ENCODE results near the gene ACTL7A.
A peak's percentile ranks its signal among the peaks of the same experiment; 100 is the strongest.
"Not testable (repeated sequence)": the region's sequence is repeated elsewhere in the genome, so short reads cannot be mapped to it uniquely, and the experiment has no call there.

ACTL7A gene

DNA sequence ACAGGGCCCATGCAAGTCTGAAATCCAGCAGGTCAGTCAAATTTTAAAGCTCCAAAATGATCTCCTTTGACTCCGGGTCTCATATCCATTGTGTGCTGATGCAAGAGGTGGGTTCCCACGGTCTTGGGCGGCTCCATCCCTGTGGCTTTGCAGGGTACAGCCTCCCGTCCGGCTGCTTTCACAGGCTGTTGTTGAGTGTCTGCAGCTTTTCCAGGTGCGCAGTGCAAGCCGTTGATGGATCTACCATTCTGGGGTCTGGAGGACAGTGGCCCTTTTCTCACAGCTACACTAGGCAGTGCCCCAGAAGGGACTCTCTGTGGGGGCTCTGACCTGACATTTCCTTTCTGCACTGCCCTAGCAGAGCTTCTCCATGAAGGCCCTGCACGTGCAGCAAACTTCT lies 13.8 kb upstream of the ACTL7A start:
- FAIRE-seq; DNase-seq (ENCODE audit: low spot score): not testable (repeated sequence)

- DNase-seq (ENCODE audit: low spot score) (no peak), FAIRE-seq (no peak)
Observed at GRCh38 chr9:108850293-108850897, 11.7 kb upstream of the ACTL7A start.

DNA sequence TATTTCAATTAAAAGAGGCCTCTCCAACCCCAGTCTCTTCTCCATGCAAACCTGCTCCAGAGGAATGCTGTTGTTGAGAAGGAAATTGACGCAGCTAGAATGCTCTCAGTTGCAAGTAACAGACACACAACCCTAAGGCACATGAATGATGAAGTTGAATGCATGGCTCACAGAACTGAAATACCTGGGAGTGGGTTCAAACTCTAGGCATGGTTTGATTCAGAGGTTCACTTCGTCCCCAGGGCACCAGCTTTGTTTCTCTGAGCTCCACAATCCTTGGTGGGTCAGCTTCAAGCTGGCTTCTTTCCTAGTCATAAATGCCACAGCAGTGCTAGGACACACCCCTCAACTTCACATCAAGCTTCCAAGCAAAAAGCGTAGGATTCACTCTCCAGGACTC lies 10.9 kb upstream of the ACTL7A start:
- DNase-seq (ENCODE audit: low spot score) (no peak), FAIRE-seq (no peak)

GRCh38 chr9:108852079-108852478 lies 10.0 kb upstream of the ACTL7A start:
- DNase-seq (ENCODE audit: low spot score): no peak
- no peak for FAIRE-seq

DNA sequence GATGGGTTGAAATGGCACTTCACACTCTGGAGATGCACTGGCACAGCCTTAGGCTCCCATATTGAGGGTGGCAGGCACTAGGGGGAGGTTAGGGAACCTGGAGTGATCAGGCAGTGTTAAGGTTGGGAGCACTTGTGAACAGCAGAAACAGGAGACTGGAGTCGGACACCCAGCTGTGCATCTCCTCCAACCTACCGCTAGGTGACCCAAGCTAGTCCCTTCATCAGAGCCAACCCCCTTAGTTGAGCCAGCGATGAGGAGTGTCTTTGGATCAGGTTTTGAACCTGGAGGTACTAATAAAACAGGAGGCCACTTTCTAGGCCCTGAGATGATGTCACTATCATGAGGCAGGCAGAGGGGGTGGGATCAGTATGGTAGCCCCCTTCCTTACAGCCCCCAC lies 8.0 kb upstream of the ACTL7A start:
- FAIRE-seq (no peak), DNase-seq (ENCODE audit: low spot score) (no peak)

DNA sequence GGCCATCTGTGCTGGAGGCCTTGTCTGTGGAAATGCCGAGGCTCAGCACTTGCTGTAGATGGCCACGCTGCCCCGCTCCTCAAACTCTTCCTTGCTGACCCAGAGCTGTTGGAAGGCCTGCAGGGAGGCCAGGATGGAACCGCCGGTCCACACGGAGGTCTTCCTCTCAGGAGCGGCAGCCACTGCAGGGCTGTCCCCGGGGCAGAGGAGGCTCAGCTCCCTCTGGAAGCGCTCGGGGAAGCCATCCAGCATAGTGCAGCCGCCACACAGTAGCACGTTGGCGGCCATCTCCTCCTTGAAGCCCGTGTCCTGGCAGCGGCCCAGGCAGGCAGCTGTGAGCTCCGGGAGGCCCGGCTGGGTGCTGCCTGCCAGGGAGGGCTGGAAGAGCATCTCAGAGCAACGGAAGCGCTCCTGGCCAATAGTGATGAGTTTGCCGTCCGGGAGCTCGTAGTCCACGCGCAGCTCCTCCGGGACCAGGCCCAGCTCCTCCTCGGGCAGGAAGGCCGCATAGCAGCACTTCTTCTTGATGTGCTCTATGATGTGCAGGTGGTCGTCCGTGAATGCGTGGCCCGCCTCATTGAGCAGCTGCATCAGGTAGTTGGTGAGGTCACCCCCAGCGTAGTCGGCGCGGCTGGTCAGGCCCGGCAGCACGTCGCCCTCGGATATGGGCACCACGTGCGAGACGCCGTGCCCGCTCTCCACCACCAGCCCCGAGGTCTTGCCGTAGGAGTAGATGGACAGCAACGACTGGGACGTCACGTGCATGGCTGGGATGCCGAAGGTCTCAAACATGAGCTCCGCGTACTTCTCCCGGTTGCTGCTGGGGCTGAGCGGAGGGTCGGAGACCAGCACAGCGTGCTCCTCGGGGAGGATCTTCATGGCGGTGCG lies 7.2 kb upstream of the ACTL7A start:
- FAIRE-seq: no peak
- DNase-seq (ENCODE audit: low spot score): no peak

GRCh38 chr9:108855529-108855886 lies 6.6 kb upstream of the ACTL7A start:
- FAIRE-seq (no peak), DNase-seq (ENCODE audit: low spot score) (no peak)

DNA sequence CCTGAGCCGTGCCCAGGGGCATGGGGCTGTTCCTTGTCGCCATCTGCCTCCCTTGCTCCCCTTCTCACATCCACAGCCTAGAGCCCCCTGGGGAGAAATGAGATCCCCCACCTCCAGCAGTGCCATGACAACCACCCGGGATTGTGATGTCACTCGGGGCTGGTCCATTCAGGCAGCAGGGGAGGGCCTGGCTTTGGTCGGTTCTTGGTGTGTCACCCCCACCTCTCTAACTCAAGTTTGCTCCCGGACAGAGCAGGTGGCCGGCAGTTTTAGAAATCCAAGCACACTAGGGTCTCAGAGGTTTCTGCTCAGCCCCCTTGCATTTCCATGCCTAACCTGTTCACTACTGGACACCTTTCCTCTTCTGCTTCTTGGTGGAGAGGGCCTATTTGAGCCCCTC lies 6.2 kb upstream of the ACTL7A start, which contains the start of gene ACTL7B:
ACTL7B (minus strand) TSS at position 99 of the 400 bp plus-strand sequence; CDS start at position 43, 56 bp downstream.
- FAIRE-seq: no peak

DNA sequence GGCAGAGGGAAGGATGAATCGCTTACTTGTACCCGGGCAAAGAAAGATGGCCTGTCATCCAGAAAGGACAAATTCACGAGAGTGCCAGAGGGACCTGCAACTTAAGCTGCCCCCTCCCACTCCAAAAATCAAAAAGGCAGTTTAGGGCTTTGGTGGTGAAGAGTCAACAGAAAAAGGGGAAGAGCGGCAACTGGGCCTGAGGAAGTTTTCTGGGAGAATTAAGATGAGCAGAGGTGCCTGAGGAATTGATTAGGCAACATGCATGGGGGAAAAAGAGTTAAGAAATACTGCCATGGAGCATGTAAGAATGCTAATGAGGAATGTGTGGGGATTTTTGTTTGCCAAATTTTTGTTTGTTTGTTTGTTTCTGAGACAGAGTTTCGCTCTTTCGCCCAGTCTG lies 4.5 kb upstream of the ACTL7A start:
- no peak for FAIRE-seq
- DNase-seq (ENCODE audit: low spot score): no peak

More for the DNA sequence above, 6.2 kb upstream of the ACTL7A start, which contains the start of gene ACTL7B:
- DNase-seq (ENCODE audit: low spot score): no peak

DNA sequence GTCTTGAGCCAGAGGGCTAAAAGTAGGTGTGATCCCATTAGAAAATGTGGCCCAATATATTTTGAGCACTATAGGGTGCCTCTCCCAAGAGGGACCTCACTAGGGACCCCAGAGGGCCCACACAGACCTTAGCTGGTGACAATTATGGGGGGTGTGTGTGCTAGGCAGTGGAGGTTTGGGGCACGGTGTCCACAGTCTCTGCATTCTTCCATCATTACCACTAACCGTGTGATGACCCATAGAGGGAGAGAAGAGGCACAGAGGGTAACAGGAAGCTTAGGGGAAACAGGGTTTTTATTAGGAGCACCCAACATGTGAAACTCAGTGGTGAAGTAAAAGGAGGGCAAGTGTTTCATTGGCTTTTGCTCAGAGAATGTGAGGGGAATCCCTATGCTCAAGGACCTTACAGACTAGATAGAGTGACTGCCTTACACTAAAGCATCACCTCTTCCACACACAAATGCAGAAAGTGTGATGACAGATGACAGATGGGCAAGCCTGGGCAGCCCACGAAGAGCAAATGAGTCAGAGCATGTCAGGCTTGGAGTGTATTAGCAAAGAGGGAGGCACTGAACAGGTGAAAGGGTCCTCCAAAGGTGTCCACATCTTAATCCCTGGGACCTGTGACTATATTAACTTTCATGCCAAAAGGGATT lies 2.5 kb upstream of the ACTL7A start:
- DNase-seq (ENCODE audit: low spot score) (no peak), FAIRE-seq (no peak)

GRCh38 chr9:108860354-108860753 lies 1.7 kb upstream of the ACTL7A start:
- DNase-seq (ENCODE audit: low spot score): no peak
- FAIRE-seq: no peak

GRCh38 chr9:108860764-108861163 lies 1.3 kb upstream of the ACTL7A start:
- no peak for FAIRE-seq
- no peak for DNase-seq (ENCODE audit: low spot score)

DNA sequence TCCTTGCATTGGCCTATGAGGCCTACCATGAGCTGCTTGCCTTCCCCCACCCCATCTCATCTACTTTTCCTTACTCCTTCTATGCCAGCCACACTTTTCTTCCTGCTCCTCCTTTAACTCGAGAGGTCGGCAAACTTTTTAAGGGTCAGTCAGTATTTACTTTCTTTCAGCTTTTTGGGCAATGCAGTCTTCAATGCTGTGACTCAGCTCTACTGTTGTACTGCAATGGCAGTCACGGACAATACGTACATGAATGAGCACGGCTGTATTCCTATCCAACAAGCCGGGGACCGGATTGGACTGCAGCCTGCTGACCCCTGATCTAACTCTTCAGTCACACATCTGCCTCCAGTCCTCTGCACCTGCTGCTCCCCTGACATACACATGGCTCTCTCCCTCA lies 602 bp upstream of the ACTL7A start:
- FAIRE-seq: no peak
- no peak for DNase-seq (ENCODE audit: low spot score)

GRCh38 chr9:108863891-108864290 lies 1.8 kb downstream of the ACTL7A start:
- no peak for FAIRE-seq
- no peak for DNase-seq (ENCODE audit: low spot score)

DNA sequence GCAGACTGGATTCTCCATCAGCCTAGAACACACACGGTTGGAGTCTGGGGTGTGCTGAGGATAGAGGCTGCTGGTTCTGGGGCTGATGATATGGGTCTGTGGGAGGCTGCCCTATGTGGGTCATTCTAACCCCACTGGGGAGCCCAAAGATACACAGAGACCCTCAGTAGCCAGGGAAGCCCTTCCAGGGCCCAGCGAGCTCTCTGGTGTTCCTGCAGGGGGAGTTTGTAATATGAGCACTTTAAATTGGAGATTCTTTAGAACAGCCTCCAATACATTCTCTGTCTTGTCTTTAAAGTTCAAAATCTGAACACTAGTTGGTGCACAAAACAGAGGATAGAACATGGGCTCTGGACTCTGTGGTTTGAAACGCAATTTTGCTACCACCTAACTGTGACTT lies 2.4 kb downstream of the ACTL7A start:
- no peak for DNase-seq (ENCODE audit: low spot score)
- no peak for FAIRE-seq

DNA sequence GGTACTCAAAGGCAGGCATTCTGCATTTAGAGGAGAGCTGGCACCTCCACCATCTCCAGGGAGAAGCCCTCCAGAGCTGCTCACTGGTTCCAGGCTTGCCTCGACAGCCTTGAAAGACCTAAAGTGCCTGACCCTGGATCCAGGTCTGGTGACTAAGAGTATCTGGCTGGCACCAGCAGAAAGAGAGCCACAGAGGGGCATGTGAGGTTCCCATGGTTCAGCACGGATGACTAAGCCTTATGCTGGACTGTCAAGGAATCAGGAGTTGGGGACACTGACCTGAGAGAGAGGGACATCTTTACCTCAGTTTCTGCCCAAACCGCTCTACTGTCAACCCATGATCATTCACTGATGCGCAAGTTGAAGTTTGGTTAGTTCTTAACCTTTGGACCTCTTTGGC lies 3.0 kb downstream of the ACTL7A start:
- DNase-seq (ENCODE audit: low spot score) (no peak), FAIRE-seq (no peak)

DNA sequence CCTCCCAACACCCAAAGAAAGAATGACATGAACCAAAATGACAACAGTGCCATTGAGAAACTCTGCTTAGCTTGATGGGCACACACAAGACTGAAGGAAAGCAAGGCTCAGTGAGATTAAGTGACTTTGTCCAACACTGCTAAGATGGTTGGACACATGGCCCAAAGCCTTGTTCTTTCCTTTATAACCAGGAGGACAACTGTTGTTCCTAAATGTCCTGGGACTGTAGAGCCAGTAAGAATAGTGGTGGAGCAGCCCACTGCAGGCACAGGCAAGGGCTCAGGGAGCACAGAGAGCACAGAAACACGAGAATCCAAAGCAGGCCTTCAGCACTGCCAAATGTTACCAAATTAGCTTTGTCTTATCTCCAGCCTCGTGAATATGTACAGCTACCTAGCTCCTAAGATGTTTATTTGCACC lies 3.9 kb downstream of the ACTL7A start:
- no peak for FAIRE-seq
- no peak for DNase-seq (ENCODE audit: low spot score)

DNA sequence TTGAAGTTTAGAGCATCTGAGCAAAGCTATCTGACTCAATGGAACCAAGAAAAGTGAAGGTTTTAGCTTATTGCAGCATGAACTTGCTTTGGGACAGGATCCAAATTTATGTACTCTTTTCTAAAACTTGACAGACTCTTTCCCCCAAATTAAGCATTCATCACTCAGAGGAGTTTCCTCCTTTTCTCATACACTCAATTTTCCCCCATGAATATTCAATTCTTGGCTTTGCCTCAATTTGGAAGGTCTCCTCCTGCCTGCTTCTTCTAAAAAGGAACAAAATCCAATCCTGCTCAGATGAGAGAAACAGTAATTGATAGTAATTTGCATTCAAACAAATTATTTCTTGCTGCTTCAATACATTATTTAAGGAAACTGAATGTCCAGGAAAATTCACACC lies 5.0 kb downstream of the ACTL7A start:
- no peak for DNase-seq (ENCODE audit: low spot score)
- no peak for FAIRE-seq

DNA sequence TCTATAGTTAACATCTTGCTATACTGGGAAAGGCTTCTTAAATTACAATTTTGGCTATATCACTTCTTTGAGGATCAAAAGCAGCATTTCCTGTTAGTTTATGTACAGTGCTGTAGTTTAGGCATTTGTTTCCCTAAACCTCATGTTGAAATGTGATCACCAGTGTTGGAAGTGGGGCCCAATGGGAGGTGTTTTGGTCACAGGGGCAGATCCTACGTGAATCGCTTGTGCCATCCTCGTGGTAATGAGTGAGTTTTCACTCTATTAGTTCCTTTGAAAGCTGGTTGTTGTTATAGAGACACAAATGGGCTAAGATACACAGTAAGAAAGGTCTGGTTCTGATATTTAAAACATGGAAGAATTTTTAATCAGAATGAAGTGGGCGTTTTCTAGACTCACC lies 5.8 kb downstream of the ACTL7A start:
- no peak for DNase-seq (ENCODE audit: low spot score)

GRCh38 chr9:108869092-108869725 lies 7.1 kb downstream of the ACTL7A start:
- FAIRE-seq (no peak), DNase-seq (ENCODE audit: low spot score) (peak; percentile 73)

More for the DNA sequence above, 5.8 kb downstream of the ACTL7A start:
- FAIRE-seq: no peak

DNA sequence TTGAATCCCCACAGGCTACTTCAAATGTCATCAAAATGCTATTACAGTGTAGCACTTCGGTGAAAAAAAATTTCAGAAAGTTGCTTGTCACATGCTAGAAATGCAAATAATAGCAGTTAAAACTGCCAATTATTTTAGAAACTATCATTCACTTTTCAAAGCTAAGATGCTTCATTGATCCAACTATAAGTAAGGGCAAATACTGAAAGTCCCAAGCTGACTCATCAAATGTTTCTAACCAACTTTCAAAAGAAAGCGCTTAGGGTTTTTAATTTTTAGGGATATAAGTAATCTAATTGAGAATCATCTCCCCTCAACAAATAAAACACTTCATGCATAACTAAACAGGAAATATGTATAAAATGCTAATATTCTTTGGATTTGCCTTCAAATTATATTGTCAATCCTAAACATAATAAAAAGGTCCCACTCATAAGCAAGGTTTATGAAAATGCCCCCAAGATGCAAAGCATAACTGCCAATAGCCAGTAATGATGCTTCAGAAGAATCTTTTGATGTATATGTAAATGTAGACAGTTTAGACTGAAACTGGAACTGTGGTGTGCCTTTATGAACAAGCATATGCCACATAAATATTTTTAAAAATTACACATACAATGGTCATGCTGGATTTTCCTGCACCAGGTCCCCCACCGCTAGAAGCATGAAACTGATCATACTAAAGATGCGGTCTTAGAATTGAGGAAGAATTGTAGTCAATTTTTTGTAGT lies 12.2 kb downstream of the ACTL7A start:
- DNase-seq (ENCODE audit: low spot score) (no peak), FAIRE-seq (no peak)

Data from urothelium cell line (cell line).